Choroid plexus epithelial cell (primary cell): ENCODE data around the gene PSENEN.

Experiments used
- DNase-seq: peaks from one replicate; pipeline ENCODE4 v3.0.0-alpha.2; 2010; ENCODE audit warnings: low read depth
- H3K4me3 ChIP-seq: 2 replicates; pipeline ENCODE4 v1.5.1; 2011; ENCODE audit warnings: low read depth, mild to moderate bottlenecking, control low read depth, low read length, moderate library complexity
- CTCF ChIP-seq: conservative IDR thresholded peaks from 2 replicates; pipeline ENCODE4 v1.5.1; 2011; ENCODE audit warnings: low read depth, mild to moderate bottlenecking, control low read depth, inconsistent platforms, low read length, moderate library complexity

PSENEN gene

GRCh38 chr19:35740423-35741202 is 4.8 kb upstream of the PSENEN start:
- DNase-seq: peak; percentile 99
- H3K4me3 ChIP-seq: peak overlapping the region; percentile 60
- peak; percentile 24 for TF ChIP-seq CTCF

GRCh38 chr19:35741203-35741515 is 4.3 kb upstream of the PSENEN start:
- peak overlapping the region; percentile 60 for H3K4me3 ChIP-seq
- DNase-seq: no peak
- no peak for TF ChIP-seq CTCF

DNA sequence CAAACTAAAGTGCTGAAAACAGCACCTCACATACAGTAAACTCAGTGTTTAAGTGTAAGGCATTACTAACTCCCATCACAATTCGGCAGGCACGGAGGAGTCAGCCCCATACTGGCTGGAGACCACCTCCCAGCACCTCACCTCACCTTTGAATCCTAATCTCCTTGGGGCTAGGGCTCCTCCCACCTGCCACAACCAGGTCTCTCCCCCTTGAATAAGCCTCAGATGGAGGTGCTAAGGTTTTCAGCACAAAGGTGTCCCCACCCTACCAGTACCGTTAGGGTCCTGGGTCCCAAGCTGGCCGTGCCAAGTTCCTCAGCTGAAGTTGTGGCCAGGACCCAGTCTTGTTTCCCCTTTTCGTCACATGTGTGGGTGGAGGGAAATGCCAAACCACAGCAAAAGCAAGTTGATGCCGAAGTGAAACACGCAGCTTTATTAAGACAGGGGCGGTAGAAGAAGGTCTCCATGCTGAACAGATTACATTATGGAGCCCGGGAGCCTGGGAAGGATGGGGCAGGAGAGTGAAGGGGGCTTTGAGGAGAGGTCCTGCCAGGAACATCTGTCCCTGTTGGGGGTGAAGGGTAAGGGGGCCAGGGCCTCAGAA is 3.2 kb upstream of the PSENEN start, which contains the start of gene IGFLR1:
Gene IGFLR1, minus strand, starts transcription at position 332 of the 604 bp plus-strand sequence. CDS start 1,272 bp downstream, outside the sequence.
- no peak within 1 kb of the TSS for H3K4me3 ChIP-seq
- TF ChIP-seq CTCF: no peak

DNA sequence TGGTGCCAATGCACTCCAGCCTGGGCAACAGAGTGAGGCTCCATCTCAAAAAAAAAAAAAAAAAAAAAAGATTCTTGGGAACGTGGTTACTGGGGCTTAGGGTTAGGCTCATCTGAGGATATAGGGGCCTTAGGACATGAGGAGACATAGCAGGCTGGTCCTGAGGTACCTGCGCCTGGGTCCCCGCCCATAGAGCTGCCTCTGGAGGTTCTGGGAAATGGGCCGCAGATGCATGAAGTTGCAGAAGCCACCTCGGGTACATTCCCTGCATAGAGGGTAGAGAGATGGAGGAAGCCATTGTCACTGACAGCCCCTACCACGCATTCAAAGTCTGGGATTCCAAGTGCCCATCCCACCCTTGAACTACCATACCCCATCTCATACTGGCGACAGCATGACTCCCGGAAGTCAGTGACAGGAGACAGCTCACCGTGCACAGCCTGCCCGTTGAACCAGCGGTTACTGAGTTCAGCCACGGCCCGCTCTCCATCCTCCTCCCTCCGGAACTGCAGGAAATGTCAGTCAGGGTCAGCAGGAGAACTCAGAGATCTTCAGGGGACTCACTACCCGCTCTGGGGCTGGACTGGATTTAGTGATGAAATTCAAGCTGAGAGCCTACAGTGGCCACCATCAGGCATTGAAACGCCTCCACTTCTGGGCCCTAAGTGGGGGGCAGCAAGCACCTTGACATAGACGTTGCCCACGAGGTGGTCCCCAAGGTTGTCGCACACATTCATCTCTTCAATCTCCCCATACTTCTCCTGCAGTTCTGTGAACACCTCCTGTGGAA is 1.6 kb upstream of the PSENEN start:
- no peak for TF ChIP-seq CTCF
- H3K4me3 ChIP-seq: no peak overlapping the region
- no peak for DNase-seq

More for the DNA sequence above, 3.2 kb upstream of the PSENEN start, which contains the start of gene IGFLR1:
- DNase-seq: no peak

- peak overlapping the region; percentile 88 for H3K4me3 ChIP-seq
- TF ChIP-seq CTCF: peak; percentile 61
- peak; percentile 98 for DNase-seq
Observed at GRCh38 chr19:35744430-35745327, 772 bp upstream of the PSENEN start.

- DNase-seq: no peak
- H3K4me3 ChIP-seq: peak overlapping the region; percentile 82
- no peak for TF ChIP-seq CTCF
Observed at GRCh38 chr19:35746087-35746462, 624 bp downstream of the PSENEN start.
